ENCODE measurements around the gene MEF2A. TPM values are rescaled to one million over a fixed set of nuclear protein-coding genes. Genes with fewer than 3 reads are reported as not detected.

MEF2A gene
- total RNA-seq, 2 donors from 2014 or later = 164 to 168 TPM

- TF ChIP-seq, protein P1, sequence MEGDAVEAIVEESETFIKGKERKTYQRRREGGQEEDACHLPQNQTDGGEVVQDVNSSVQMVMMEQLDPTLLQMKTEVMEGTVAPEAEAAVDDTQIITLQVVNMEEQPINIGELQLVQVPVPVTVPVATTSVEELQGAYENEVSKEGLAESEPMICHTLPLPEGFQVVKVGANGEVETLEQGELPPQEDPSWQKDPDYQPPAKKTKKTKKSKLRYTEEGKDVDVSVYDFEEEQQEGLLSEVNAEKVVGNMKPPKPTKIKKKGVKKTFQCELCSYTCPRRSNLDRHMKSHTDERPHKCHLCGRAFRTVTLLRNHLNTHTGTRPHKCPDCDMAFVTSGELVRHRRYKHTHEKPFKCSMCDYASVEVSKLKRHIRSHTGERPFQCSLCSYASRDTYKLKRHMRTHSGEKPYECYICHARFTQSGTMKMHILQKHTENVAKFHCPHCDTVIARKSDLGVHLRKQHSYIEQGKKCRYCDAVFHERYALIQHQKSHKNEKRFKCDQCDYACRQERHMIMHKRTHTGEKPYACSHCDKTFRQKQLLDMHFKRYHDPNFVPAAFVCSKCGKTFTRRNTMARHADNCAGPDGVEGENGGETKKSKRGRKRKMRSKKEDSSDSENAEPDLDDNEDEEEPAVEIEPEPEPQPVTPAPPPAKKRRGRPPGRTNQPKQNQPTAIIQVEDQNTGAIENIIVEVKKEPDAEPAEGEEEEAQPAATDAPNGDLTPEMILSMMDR (IDR thresholded peaks at IDR 0.05) = no peak
- Histone ChIP-seq H3K27ac (peak overlapping the region; percentile 81 to 86), H3K27me3 (replicated peaks; ENCODE audit: insufficient read depth) (no peaks in the 10 kb centered on the region), H3K4me1 (ENCODE audit: control insufficient read depth in 1 of 2, low read depth in 2 of 2) (peaks cover 26 to 48% of the 10 kb centered on the region in 2 donors), H3K36me3 (peaks cover 21% of the 10 kb centered on the region), H3K9me3 (no peaks in the 10 kb centered on the region), H3K4me3 (peak overlapping the region; percentile 59)
- peak; percentile 42 for ATAC-seq (ENCODE audit: insufficient number of reproducible peaks, low FRiP score, low read depth)
- DNase-seq (ENCODE audit: low spot score) = peak; percentile 69
These were observed 142.8 kb downstream of the MEF2A start for GRCh38 chr15:99708563-99708962.

GRCh38 chr15:99709243-99709986 lies 143.6 kb downstream of the MEF2A start:
- DNase-seq (ENCODE audit: low spot score) (no peak), ATAC-seq (ENCODE audit: insufficient number of reproducible peaks, low FRiP score, low read depth) (no peak)
- Histone ChIP-seq H3K36me3 (peaks cover 21% of the 10 kb centered on the region), H3K27ac (peak overlapping the region; percentile 81 to 86), H3K4me3 (peak overlapping the region; percentile 59), H3K27me3 (replicated peaks; ENCODE audit: insufficient read depth) (no peaks in the 10 kb centered on the region), H3K4me1 (ENCODE audit: control insufficient read depth in 1 of 2, low read depth in 2 of 2) (peaks cover 24 to 41% of the 10 kb centered on the region in 2 donors), H3K9me3 (no peaks in the 10 kb centered on the region)
- TF ChIP-seq, protein P1 (IDR thresholded peaks at IDR 0.05) = no peak

DNA sequence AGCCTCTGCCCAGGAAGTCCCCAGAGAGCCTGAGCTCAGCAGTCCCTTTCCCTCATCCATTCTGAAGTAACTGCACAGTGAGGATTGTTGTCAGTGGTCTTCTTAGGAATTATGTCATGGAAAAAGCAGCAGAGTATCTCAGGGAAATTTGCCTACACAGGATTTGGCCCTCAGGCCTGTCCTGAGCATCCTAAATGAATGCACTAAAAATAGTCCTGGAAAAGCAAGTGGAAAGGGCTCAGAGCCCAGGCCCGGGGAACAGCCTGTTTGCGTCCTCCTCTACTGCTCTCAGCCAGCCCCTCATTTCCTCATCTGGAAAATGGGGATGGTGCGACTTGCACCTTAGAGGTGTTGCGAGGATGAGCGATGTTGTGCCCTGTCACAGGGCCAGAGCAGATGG lies 145.8 kb downstream of the MEF2A start:
- H3K36me3 ChIP-seq = peaks cover 21% of the 10 kb centered on the region
- no peak for ATAC-seq (ENCODE audit: insufficient number of reproducible peaks, low FRiP score, low read depth)
- H3K27me3 ChIP-seq (replicated peaks; ENCODE audit: insufficient read depth) = no peaks in the 10 kb centered on the region
- no peak for DNase-seq (ENCODE audit: low spot score)
- no peaks in the 10 kb centered on the region for H3K9me3 ChIP-seq
- TF ChIP-seq, protein P1 (IDR thresholded peaks at IDR 0.05) = no peak
- H3K4me1 ChIP-seq (ENCODE audit: control insufficient read depth in 1 of 2, low read depth in 2 of 2) = peaks cover 28 to 42% of the 10 kb centered on the region in 2 donors
- peak overlapping the region; percentile 49 to 86 for H3K27ac ChIP-seq
- H3K4me3 ChIP-seq = no peak overlapping the region

- DNase-seq (ENCODE audit: low spot score) (no peak), ATAC-seq (ENCODE audit: insufficient number of reproducible peaks, low FRiP score, low read depth) (no peak)
- Histone ChIP-seq H3K36me3 (peaks cover 21% of the 10 kb centered on the region), H3K27ac (peak overlapping the region; percentile 13 to 86), H3K4me1 (ENCODE audit: control insufficient read depth in 1 of 2, low read depth in 2 of 2) (peaks cover 29 to 45% of the 10 kb centered on the region in 2 donors), H3K4me3 (no peak overlapping the region), H3K27me3 (replicated peaks; ENCODE audit: insufficient read depth) (no peaks in the 10 kb centered on the region), H3K9me3 (no peaks in the 10 kb centered on the region)
- TF ChIP-seq, protein P1 (IDR thresholded peaks at IDR 0.05) = no peak
These were observed 146.6 kb downstream of the MEF2A start for GRCh38 chr15:99712415-99712814.

GRCh38 chr15:99716540-99717095 lies 150.8 kb downstream of the MEF2A start:
- peak overlapping the region; percentile 48 for H3K4me3 ChIP-seq
- ATAC-seq (ENCODE audit: insufficient number of reproducible peaks, low FRiP score, low read depth) (no peak), DNase-seq (ENCODE audit: low spot score) (no peak)
- H3K27ac ChIP-seq = peak overlapping the region; percentile 50 to 69
- peaks cover 15 to 24% of the 10 kb centered on the region in 2 donors for H3K4me1 ChIP-seq (ENCODE audit: control insufficient read depth in 1 of 2, low read depth in 2 of 2)
- H3K27me3 ChIP-seq (replicated peaks; ENCODE audit: insufficient read depth) = no peaks in the 10 kb centered on the region
- TF ChIP-seq, protein P1 (IDR thresholded peaks at IDR 0.05) = no peak
- H3K9me3 ChIP-seq = no peaks in the 10 kb centered on the region
- H3K36me3 ChIP-seq = peaks cover 12% of the 10 kb centered on the region
